ENCODE data around the gene TMEM219. TPM values are rescaled to one million over a fixed set of nuclear protein-coding genes. Genes with fewer than 3 reads are reported as not detected.

The TMEM219 gene
- total and polyA plus RNA-seq, 9 of the 15 experiments (the other 6 are each of a cell fraction or from before 2014, with no cell fraction given) = 35.3 to 62.8 (median 55.5) TPM

DNA sequence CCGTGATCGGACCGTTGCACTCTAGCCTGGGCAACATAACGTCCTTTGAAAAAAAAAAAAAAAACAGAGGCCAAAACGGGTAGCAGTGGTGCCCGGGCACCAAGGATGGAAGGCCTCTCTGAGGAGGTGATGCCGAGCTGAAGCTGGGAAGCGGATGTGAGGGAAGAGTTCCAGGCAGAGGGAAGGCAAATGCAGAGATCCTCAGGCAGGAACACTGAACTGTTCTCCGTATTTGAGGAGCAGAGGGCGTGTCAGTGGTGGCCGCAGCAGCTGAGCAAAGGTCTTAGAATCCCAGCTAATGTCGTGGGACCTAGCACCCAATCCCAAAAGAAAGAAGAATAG is 35.2 kb upstream of the TMEM219 start:
- CTCF ChIA-PET (ENCODE audit: low intra/inter-chr PET ratio) = no interaction called here
- no TSS peak for BruUV-seq (replicated peaks)
- in situ Hi-C loops (cut with MboI) = no loop called here
- TF ChIP-seq, protein P1, sequence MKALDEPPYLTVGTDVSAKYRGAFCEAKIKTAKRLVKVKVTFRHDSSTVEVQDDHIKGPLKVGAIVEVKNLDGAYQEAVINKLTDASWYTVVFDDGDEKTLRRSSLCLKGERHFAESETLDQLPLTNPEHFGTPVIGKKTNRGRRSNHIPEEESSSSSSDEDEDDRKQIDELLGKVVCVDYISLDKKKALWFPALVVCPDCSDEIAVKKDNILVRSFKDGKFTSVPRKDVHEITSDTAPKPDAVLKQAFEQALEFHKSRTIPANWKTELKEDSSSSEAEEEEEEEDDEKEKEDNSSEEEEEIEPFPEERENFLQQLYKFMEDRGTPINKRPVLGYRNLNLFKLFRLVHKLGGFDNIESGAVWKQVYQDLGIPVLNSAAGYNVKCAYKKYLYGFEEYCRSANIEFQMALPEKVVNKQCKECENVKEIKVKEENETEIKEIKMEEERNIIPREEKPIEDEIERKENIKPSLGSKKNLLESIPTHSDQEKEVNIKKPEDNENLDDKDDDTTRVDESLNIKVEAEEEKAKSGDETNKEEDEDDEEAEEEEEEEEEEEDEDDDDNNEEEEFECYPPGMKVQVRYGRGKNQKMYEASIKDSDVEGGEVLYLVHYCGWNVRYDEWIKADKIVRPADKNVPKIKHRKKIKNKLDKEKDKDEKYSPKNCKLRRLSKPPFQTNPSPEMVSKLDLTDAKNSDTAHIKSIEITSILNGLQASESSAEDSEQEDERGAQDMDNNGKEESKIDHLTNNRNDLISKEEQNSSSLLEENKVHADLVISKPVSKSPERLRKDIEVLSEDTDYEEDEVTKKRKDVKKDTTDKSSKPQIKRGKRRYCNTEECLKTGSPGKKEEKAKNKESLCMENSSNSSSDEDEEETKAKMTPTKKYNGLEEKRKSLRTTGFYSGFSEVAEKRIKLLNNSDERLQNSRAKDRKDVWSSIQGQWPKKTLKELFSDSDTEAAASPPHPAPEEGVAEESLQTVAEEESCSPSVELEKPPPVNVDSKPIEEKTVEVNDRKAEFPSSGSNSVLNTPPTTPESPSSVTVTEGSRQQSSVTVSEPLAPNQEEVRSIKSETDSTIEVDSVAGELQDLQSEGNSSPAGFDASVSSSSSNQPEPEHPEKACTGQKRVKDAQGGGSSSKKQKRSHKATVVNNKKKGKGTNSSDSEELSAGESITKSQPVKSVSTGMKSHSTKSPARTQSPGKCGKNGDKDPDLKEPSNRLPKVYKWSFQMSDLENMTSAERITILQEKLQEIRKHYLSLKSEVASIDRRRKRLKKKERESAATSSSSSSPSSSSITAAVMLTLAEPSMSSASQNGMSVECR (CRISPR knock-in tag; IDR thresholded peaks at IDR 0.05) = no peak
- no peak for TF ChIP-seq ZNF436 (CRISPR knock-in tag; IDR thresholded peaks at IDR 0.05)
- TF ChIP-seq ZEB2 (IDR thresholded peaks at IDR 0.05) = no peak
- TF ChIP-seq, protein P2, sequence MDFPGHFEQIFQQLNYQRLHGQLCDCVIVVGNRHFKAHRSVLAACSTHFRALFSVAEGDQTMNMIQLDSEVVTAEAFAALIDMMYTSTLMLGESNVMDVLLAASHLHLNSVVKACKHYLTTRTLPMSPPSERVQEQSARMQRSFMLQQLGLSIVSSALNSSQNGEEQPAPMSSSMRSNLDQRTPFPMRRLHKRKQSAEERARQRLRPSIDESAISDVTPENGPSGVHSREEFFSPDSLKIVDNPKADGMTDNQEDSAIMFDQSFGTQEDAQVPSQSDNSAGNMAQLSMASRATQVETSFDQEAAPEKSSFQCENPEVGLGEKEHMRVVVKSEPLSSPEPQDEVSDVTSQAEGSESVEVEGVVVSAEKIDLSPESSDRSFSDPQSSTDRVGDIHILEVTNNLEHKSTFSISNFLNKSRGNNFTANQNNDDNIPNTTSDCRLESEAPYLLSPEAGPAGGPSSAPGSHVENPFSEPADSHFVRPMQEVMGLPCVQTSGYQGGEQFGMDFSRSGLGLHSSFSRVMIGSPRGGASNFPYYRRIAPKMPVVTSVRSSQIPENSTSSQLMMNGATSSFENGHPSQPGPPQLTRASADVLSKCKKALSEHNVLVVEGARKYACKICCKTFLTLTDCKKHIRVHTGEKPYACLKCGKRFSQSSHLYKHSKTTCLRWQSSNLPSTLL (IDR thresholded peaks at IDR 0.05) = no peak
- 0 out of 4 replicates have a peak, but pooled peaks of 1 of the 2 experiments have one; percentile 34 for TF ChIP-seq TEAD1 (CRISPR knock-in tag; IDR thresholded peaks at IDR 0.05)

More for the DNA sequence above, 35.2 kb upstream of the TMEM219 start:
- intact Hi-C loops (cut with micrococcal nuclease) = loop anchor here (1.0 to 5.0 kb wide), 3 partner anchors 17 to 71 kb away; partner anchors contain the start of genes HIRIP3, INO80E and TMEM219
- ATAC-seq (peak; percentile 40), DNase-seq (ENCODE audit: extremely low read depth in 1 of 4, low spot score in 3 of 4) (peak in 3 of 4 experiments; percentile 24 to 37 (median 31)), FAIRE-seq (peak; percentile 78)
- H3K4me3 ChIP-seq = peak overlapping the region; percentile 91
- H3K27ac ChIP-seq (ENCODE audit: extremely low read depth, low read depth, low read length) = peak overlapping the region; percentile 93
- H3K79me2 ChIP-seq (ENCODE audit: control insufficient read depth, insufficient read depth, low read length) = peaks cover 27% of the 10 kb centered on the region
- H3K9ac ChIP-seq (ENCODE audit: insufficient read depth in 1 of 2, low read depth in 2 of 2, low read length in 2 of 2) = peak overlapping the region; percentile 91 to 94
- no peaks in the 10 kb centered on the region for H3K9me3 ChIP-seq (replicated peaks; ENCODE audit: control insufficient read depth, insufficient read depth, low read depth, low read length)
- H3K9me1 ChIP-seq (ENCODE audit: control insufficient read depth, insufficient read depth, low read length) = no peaks in the 10 kb centered on the region
- no peaks in the 10 kb centered on the region for H4K20me1 ChIP-seq (replicated peaks; ENCODE audit: control insufficient read depth, insufficient read depth, low read length)
- 15% methylated on average over 11 of the region's 12 CpGs for WGBS (ENCODE audit: insufficient coverage, low coverage, missing lambda C conversion rate)
- POLR2A ChIA-PET = interaction anchor here (0.6 to 3.0 kb wide), 10 partner anchors 10 to 1160 kb away, joined by 3 to 17 read pairs (median 4); partner anchors contain the start of gene TMEM219
- no peaks in the 10 kb centered on the region for H3K27me3 ChIP-seq (ENCODE audit: control insufficient read depth in 2 of 2, insufficient read depth in 2 of 2, low read length in 2 of 2)
- H3K4me2 ChIP-seq (ENCODE audit: insufficient read depth, low read length) = peak overlapping the region; percentile 86
- H3K4me1 ChIP-seq (replicated peaks in 1 of 2; ENCODE audit: control insufficient read depth in 2 of 2, insufficient read depth in 2 of 2, low read length in 2 of 2) = peaks cover 13 to 29% of the 10 kb centered on the region in 2 experiments; a peak in 4 of 5 replicates
- H3K36me3 ChIP-seq (ENCODE audit: control insufficient read depth, insufficient read depth, low read length) = peaks cover 15% of the 10 kb centered on the region; the same call in 2 of the 3 replicates
- H2AFZ ChIP-seq (ENCODE audit: low read depth, low read length) = peak overlapping the region; percentile 100
